SKM-1 (cell line): ENCODE measurements around the gene EMC10.

Experiments
- DNase-seq: peaks from one replicate; lab custom pipeline; 2025; ENCODE audit not compliant: unreplicated experiment; lab: John Stamatoyannopoulos, UW

Gene EMC10

GRCh38 chr19:50495020-50495531, 18.8 kb downstream of the EMC10 start:
- no peak for DNase-seq

- no peak for DNase-seq
These were observed 20.1 kb downstream of the EMC10 start for GRCh38 chr19:50496189-50497021.

GRCh38 chr19:50497022-50497405, 20.7 kb downstream of the EMC10 start:
- no peak for DNase-seq

- no peak for DNase-seq
These were observed 22.1 kb downstream of the EMC10 start for GRCh38 chr19:50498219-50499056.

- DNase-seq, result no peak
These were observed 23.9 kb downstream of the EMC10 start for GRCh38 chr19:50500060-50500752.

- DNase-seq, result no peak
These were observed 24.4 kb downstream of the EMC10 start for GRCh38 chr19:50500753-50501151.

- no peak for DNase-seq
These were observed 24.9 kb downstream of the EMC10 start for GRCh38 chr19:50501186-50501567.

GRCh38 chr19:50501568-50502475, 25.5 kb downstream of the EMC10 start:
- no peak for DNase-seq

GRCh38 chr19:50505856-50506611, 29.7 kb downstream of the EMC10 start:
- DNase-seq, result no peak

GRCh38 chr19:50506700-50507099, 30.4 kb downstream of the EMC10 start:
- no peak for DNase-seq

GRCh38 chr19:50507376-50507775, 31.1 kb downstream of the EMC10 start:
- DNase-seq, result no peak

GRCh38 chr19:50508843-50509190, 32.5 kb downstream of the EMC10 start:
- DNase-seq, result no peak

GRCh38 chr19:50509366-50509765, 33.1 kb downstream of the EMC10 start:
- DNase-seq, result no peak

GRCh38 chr19:50510121-50510670, 33.9 kb downstream of the EMC10 start:
- no peak for DNase-seq

GRCh38 chr19:50510700-50511068, 34.4 kb downstream of the EMC10 start:
- DNase-seq, result peak; percentile 46

- peak; percentile 71 for DNase-seq
These were observed 34.9 kb downstream of the EMC10 start, which contains the start of gene JOSD2 for GRCh38 chr19:50511069-50511822. JOSD2 (minus strand) TSS chr19:50511191; CDS start chr19:50510431, 760 bp downstream.

- DNase-seq, result no peak
These were observed 36.0 kb downstream of the EMC10 start for GRCh38 chr19:50512112-50512998.
